H1 (cell line): ENCODE measurements around the gene LY6G6F. TPM values are rescaled to one million over a fixed set of nuclear protein-coding genes. Genes with fewer than 3 reads are reported as not detected.

ENCODE experiments used
- CTCF ChIA-PET: fragments of 300-600 bp; sonication (Branson Sonifier 250); formaldehyde crosslinking; loops from one replicate; lab custom pipeline; 2021; ENCODE audit not compliant: partially characterized antibody; lab: Charles Lee
- POLR2A ChIA-PET: fragments of 300-600 bp; sonication (Branson Sonifier 250); formaldehyde crosslinking; loops from one replicate; lab custom pipeline; 2021; ENCODE audit warnings: inconsistent platforms; ENCODE audit not compliant: partially characterized antibody; lab: Charles Lee
- DNase-seq, 2 experiments: peaks; one replicate each; pipeline versions ENCODE4 v3.0.0 to v3.0.0-alpha.2; 2010 to 2022; ENCODE audit warnings: low spot score in 2 of 2, low read depth in 1 of 2, mixed read lengths in 1 of 2
- FAIRE-seq: peaks from 2 replicates; lab custom pipeline; 2011; peaks lifted over from hg19 to GRCh38; lab: Jason Lieb, UNC
- H2AFZ ChIP-seq: 2 replicates; pipeline ENCODE4 v1.8.1; 2012; ENCODE audit warnings: low read length, inconsistent platforms
- H2AK5ac ChIP-seq: 2 replicates; pipeline ENCODE4 v1.6.1; 2013; ENCODE audit warnings: low read depth, low read length
- H2BK120ac ChIP-seq: replicated peaks from 2 replicates; pipeline ENCODE3; 2013; ENCODE audit warnings: low read depth, low read length, inconsistent platforms
- H2BK12ac ChIP-seq: 2 replicates; pipeline ENCODE4 v1.6.1; 2013; ENCODE audit warnings: low read depth, low read length
- H2BK15ac ChIP-seq: 2 replicates; pipeline ENCODE4 v1.6.1; 2013; ENCODE audit warnings: low read length
- H2BK20ac ChIP-seq: 2 replicates; pipeline ENCODE4 v1.6.1; 2013; ENCODE audit warnings: low read length
- H2BK5ac ChIP-seq: 2 replicates; pipeline ENCODE4 v1.6.1; 2013; ENCODE audit warnings: low read depth, low read length
- H3K14ac ChIP-seq: 2 replicates; pipeline ENCODE4 v1.6.1; 2013; ENCODE audit warnings: inconsistent platforms; ENCODE audit not compliant: insufficient read length
- H3K18ac ChIP-seq: 2 replicates; pipeline ENCODE4 v1.6.1; 2013; ENCODE audit warnings: low read length; ENCODE audit errors: extremely low read depth
- H3K23ac ChIP-seq: 2 replicates; pipeline ENCODE4 v1.6.1; 2013; ENCODE audit warnings: inconsistent platforms; ENCODE audit not compliant: insufficient read length
- H3K23me2 ChIP-seq: 2 replicates; pipeline ENCODE4 v1.6.1; 2013; ENCODE audit warnings: low read depth, low read length
- H3K27ac ChIP-seq: 2 replicates; pipeline ENCODE4 v1.6.1; 2011; ENCODE audit warnings: low read depth, low read length, inconsistent platforms
- H3K27me3 ChIP-seq, 4 experiments: replicated peaks in 1 of 4; 1 replicate in 1 of 4; 2 replicates in 3 of 4; pipeline versions ENCODE4 v1.6.1 to v1.8.1; 2011 to 2013; ENCODE audit warnings: low read length in 3 of 4, mild to moderate bottlenecking in 3 of 4, inconsistent platforms in 2 of 4, mixed read lengths in 2 of 4, moderate library complexity in 1 of 4; ENCODE audit not compliant: control insufficient read depth in 3 of 4, insufficient read depth in 3 of 4; ENCODE audit errors: extremely low read depth in 1 of 4
- H3K36me3 ChIP-seq, 4 experiments: 2 replicates each; pipeline versions ENCODE4 v1.6.1 to v1.8.1; 2011 to 2013; ENCODE audit warnings: mild to moderate bottlenecking in 4 of 4, low read length in 3 of 4, moderate library complexity in 2 of 4, control low read depth in 1 of 4, inconsistent platforms in 1 of 4; ENCODE audit not compliant: insufficient read depth in 4 of 4, control insufficient read depth in 2 of 4
- H3K4ac ChIP-seq: replicated peaks from 2 replicates; pipeline ENCODE3; 2013; ENCODE audit warnings: low read length, low read depth, mixed read lengths, inconsistent platforms; ENCODE audit not compliant: insufficient read length
- H3K4me1 ChIP-seq, 4 experiments: replicated peaks in 1 of 4; 1 replicate in 1 of 4; 2 replicates in 3 of 4; pipeline versions ENCODE4 v1.6.1 to v1.8.1; 2011 to 2013; ENCODE audit warnings: low read length in 3 of 4, inconsistent platforms in 2 of 4, mixed read lengths in 1 of 4; ENCODE audit not compliant: insufficient read depth in 4 of 4, control insufficient read depth in 3 of 4
- H3K4me2 ChIP-seq, 2 experiments: 2 replicates each; pipeline versions ENCODE4 v1.6.1 to v1.8.1; 2011 to 2013; ENCODE audit warnings: low read depth in 2 of 2, low read length in 2 of 2, control low read depth in 1 of 2, inconsistent platforms in 1 of 2, mild to moderate bottlenecking in 1 of 2; ENCODE audit not compliant: insufficient read depth in 1 of 2
- H3K4me3 ChIP-seq, 4 experiments: fragments of 200-600, 300-600 bp in 1 of 4; sonication (generic), shearing (Covaris generic), sonication (Bioruptor Twin) in 1 of 4; 2 replicates each; pipeline versions ENCODE4 v1.5.1 to v1.8.1; 2011 to 2016; ENCODE audit warnings: low read length in 4 of 4, low read depth in 3 of 4, control low read depth in 2 of 4, inconsistent platforms in 2 of 4, mild to moderate bottlenecking in 2 of 4, mixed read lengths in 1 of 4, moderate library complexity in 1 of 4; ENCODE audit not compliant: insufficient read depth in 2 of 4; ENCODE audit errors: extremely low read depth in 1 of 4
- H3K56ac ChIP-seq: replicated peaks from 2 replicates; pipeline ENCODE3; 2013; ENCODE audit warnings: low read depth, mild to moderate bottlenecking, mixed read lengths, low read length, inconsistent platforms; ENCODE audit not compliant: insufficient read length
- H3K79me1 ChIP-seq: 2 replicates; pipeline ENCODE4 v1.6.1; 2013; ENCODE audit warnings: low read depth, low read length, control low read depth
- H3K79me2 ChIP-seq, 2 experiments: 2 replicates each; pipeline versions ENCODE4 v1.6.1 to v1.8.1; 2012 to 2013; ENCODE audit warnings: low read length in 2 of 2, mild to moderate bottlenecking in 2 of 2, inconsistent platforms in 1 of 2; ENCODE audit not compliant: insufficient read depth in 2 of 2, control insufficient read depth in 1 of 2
- H3K9ac ChIP-seq, 4 experiments: replicated peaks in 1 of 4; 1 replicate in 1 of 4; 2 replicates in 3 of 4; pipeline versions ENCODE4 v1.6.1 to v1.8.1; 2011 to 2013; ENCODE audit warnings: low read depth in 3 of 4, low read length in 3 of 4, control low read depth in 2 of 4, mild to moderate bottlenecking in 2 of 4, moderate library complexity in 2 of 4, inconsistent platforms in 1 of 4; ENCODE audit errors: extremely low read depth in 1 of 4
- H3K9me3 ChIP-seq, 2 experiments: 2 replicates each; pipeline versions ENCODE4 v1.6.1 to v1.8.1; 2012 to 2013; ENCODE audit warnings: mild to moderate bottlenecking in 2 of 2, moderate library complexity in 2 of 2, control low read depth in 1 of 2, inconsistent platforms in 1 of 2, low read depth in 1 of 2, low read length in 1 of 2, mixed read lengths in 1 of 2; ENCODE audit not compliant: insufficient read depth in 2 of 2
- H4K20me1 ChIP-seq, 2 experiments: replicated peaks in 1 of 2; 2 replicates each; pipeline versions ENCODE3 to v1.8.1; 2011 to 2013; ENCODE audit warnings: inconsistent platforms in 2 of 2, low read length in 2 of 2, mild to moderate bottlenecking in 1 of 2; ENCODE audit not compliant: insufficient read depth in 2 of 2, control insufficient read depth in 1 of 2
- H4K5ac ChIP-seq: 2 replicates; pipeline ENCODE4 v1.6.1; 2013; ENCODE audit warnings: low read length, low read depth, mixed read lengths, inconsistent platforms; ENCODE audit not compliant: insufficient read length
- H4K8ac ChIP-seq: 2 replicates; pipeline ENCODE4 v1.8.0; 2013; ENCODE audit warnings: mild to moderate bottlenecking, moderate library complexity, low read length, inconsistent platforms; ENCODE audit not compliant: insufficient read depth; ENCODE audit errors: extremely low read depth
- H4K91ac ChIP-seq: replicated peaks from 2 replicates; pipeline ENCODE3; 2013; ENCODE audit warnings: low read length, mixed read lengths, inconsistent platforms; ENCODE audit not compliant: insufficient read length
- ASH2L ChIP-seq: fragments of 200-600, 300-600 bp; sonication (generic); IDR thresholded peaks from one replicate; pipeline ENCODE4 v1.7.1; 2017; ENCODE audit warnings: low read length
- CBX8 ChIP-seq: fragments of 300-800, 300-1000 bp; sonication (generic); IDR thresholded peaks from 2 replicates; pipeline ENCODE4 v1.7.1; 2016; ENCODE audit warnings: low read depth, low read length, borderline replicate concordance
- CTBP2 ChIP-seq: IDR thresholded peaks from 2 replicates; pipeline ENCODE4 v1.7.0; 2011; ENCODE audit warnings: borderline replicate concordance, mild to moderate bottlenecking, moderate library complexity, mixed read lengths, low read length; ENCODE audit not compliant: insufficient read depth, insufficient read length
- EP300 ChIP-seq, 2 experiments: IDR thresholded peaks; 1 replicate in 1 of 2; 2 replicates in 1 of 2; pipeline ENCODE4 v1.6.1; 2011 to 2012; ENCODE audit warnings: low read depth in 2 of 2, low read length in 2 of 2, mild to moderate bottlenecking in 2 of 2, borderline replicate concordance in 1 of 2, inconsistent platforms in 1 of 2, moderate library complexity in 1 of 2
- FOSL1 ChIP-seq: IDR thresholded peaks from 2 replicates; pipeline ENCODE4 v1.6.1; 2011; ENCODE audit warnings: mild to moderate bottlenecking, low read depth, low read length, moderate library complexity; ENCODE audit not compliant: insufficient read depth
- KDM1A ChIP-seq: fragments of 200-600, 300-600 bp; sonication (generic); IDR thresholded peaks from 2 replicates; pipeline ENCODE4 v1.7.1; 2016; ENCODE audit warnings: mild to moderate bottlenecking, low read length, borderline replicate concordance
- SIX5 ChIP-seq: IDR thresholded peaks from 2 replicates; pipeline ENCODE4 v1.6.1; 2011; ENCODE audit warnings: mild to moderate bottlenecking, low read depth, low read length
- SP4 ChIP-seq: IDR thresholded peaks from 2 replicates; pipeline ENCODE4 v1.6.1; 2012; ENCODE audit warnings: low read length, inconsistent platforms
- ZNF274 ChIP-seq: IDR thresholded peaks from 2 replicates; pipeline ENCODE4 v1.7.0; 2012; ENCODE audit warnings: low read length, borderline replicate concordance; ENCODE audit errors: extremely low read depth
- WGBS, 2 experiments: shearing (Covaris generic) in 1 of 2; methylation state at CpG; one replicate each; pipeline versions ENCODE4 v1.1.6 to v1.1.7; 2013 to 2015; ENCODE audit warnings: low lambda C conversion rate in 2 of 2, mixed read lengths in 2 of 2, inconsistent platforms in 1 of 2, low coverage in 1 of 2, missing lambda C conversion rate in 1 of 2; ENCODE audit not compliant: insufficient replicate concordance in 2 of 2, insufficient coverage in 1 of 2, insufficient read length in 1 of 2; ENCODE audit errors: extremely low coverage in 1 of 2, missing lambda C conversion rate in 1 of 2; 5-methylcytosine and 5-hydroxymethylcytosine counted together
- polyA plus RNA-seq, 7 experiments: library from polyadenylated mRNA; depleted of rRNA in 3 of 7; stranded (reverse) in 5 of 7; unstranded in 2 of 7; fragments of >200 nt in 5 of 7; fragments of 200-250 nt in 2 of 7; gene quantifications; 1 replicate in 5 of 7; 2 replicates in 1 of 7; 4 replicates in 1 of 7; pipeline versions ENCODE4 v1.2.1 to v1.2.3, GENCODE V29; 2011 to 2013; ENCODE audit warnings: missing spikeins in 2 of 7, mixed read lengths in 2 of 7
- total RNA-seq: library from RNA; stranded (reverse); fragmentation: NEBNext Ultra II Directional; extraction: Animal tissue kit (Norgen Biotek cat#: 25700); gene quantifications from 2 replicates; pipeline ENCODE4 v1.2.1, GENCODE V29; 2021
- TF ChIP-seq, protein P1 (sequence below): IDR thresholded peaks from 2 replicates; pipeline ENCODE4 v1.6.1; 2012; ENCODE audit warnings: inconsistent platforms

The LY6G6F gene
- total and polyA plus RNA-seq, 2 of the 8 experiments (the other 6 are each of a cell fraction or from before 2014, with no cell fraction given), result not detected

GRCh38 chr6:31715022-31715958, 8.6 kb downstream of the LY6G6F start, which contains the start of gene LY6G6D:
Gene LY6G6D (plus strand): TSS chr6:31715348. CDS start chr6:31715356, 8 bp downstream.
- Histone ChIP-seq H3K23me2 (peaks cover 3% of the 10 kb centered on the region; the same call in 1 of the 2 replicates), H3K4ac (peak within 1 kb of the TSS; percentile 19), H3K9me3 (no peaks in the 10 kb centered on the region), H3K27ac (0 out of 2 replicates have a peak within 1 kb of the TSS, but pooled peaks have one; percentile 0), H3K27me3 (no peaks in the 10 kb centered on the region; a peak in 1 of 7 replicates), H3K14ac (no peak within 1 kb of the TSS), H3K79me1 (no peaks in the 10 kb centered on the region), H3K79me2 (no peaks in the 10 kb centered on the region), H3K36me3 (no peaks in the 10 kb centered on the region), H3K9ac (no peak within 1 kb of the TSS), H4K5ac (peak within 1 kb of the TSS; percentile 38), H3K56ac (no peak within 1 kb of the TSS), H3K18ac (peak within 1 kb of the TSS; percentile 81), H2AFZ (peak within 1 kb of the TSS; percentile 94), H2AK5ac (no peak within 1 kb of the TSS), H2BK20ac (peak within 1 kb of the TSS; percentile 80; the same call in 1 of the 2 replicates), H3K23ac (no peak within 1 kb of the TSS), H2BK120ac (no peak within 1 kb of the TSS), H4K91ac (peak within 1 kb of the TSS; percentile 44), H3K4me3 (peak within 1 kb of the TSS in 1 of 4 experiments; percentile 15; a peak in 3 of 8 replicates), H2BK5ac (peak within 1 kb of the TSS; percentile 55; the same call in 1 of the 2 replicates), H2BK12ac (no peak within 1 kb of the TSS), H4K8ac (peak within 1 kb of the TSS; percentile 70; the same call in 1 of the 2 replicates), H2BK15ac (peak within 1 kb of the TSS; percentile 95; the same call in 1 of the 2 replicates), H3K4me2 (peak within 1 kb of the TSS; percentile 51 to 52; a peak in 3 of 4 replicates), H4K20me1 (no peaks in the 10 kb centered on the region), H3K4me1 (peaks cover 11 to 32% (median 27%) of the 10 kb centered on the region in 4 experiments)
- ChIA-PET CTCF (interaction anchor here (0.5 to 5.7 kb wide), 19 partner anchors 8 to 1840 kb away, joined by 3 to 39 read pairs (median 4); partner anchors contain the start of genes BAG6, C6orf47, DDAH2 and LSM2), POLR2A (interaction anchor here (0.5 to 4.7 kb wide), 16 partner anchors 9 to 158 kb away, joined by 3 to 36 read pairs (median 4); partner anchors contain the start of genes ABHD16A, C6orf47, CSNK2B and DDAH2)
- DNase-seq (no peak), FAIRE-seq (no peak)
- WGBS, 2 experiments, result 81% methylated on average over 15 of the region's 16 CpGs; no CpG with 5 or more reads in 1 of the 2 experiments
- TF ChIP-seq, protein P1, sequence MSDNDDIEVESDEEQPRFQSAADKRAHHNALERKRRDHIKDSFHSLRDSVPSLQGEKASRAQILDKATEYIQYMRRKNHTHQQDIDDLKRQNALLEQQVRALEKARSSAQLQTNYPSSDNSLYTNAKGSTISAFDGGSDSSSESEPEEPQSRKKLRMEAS, result no peak
- TF ChIP-seq EP300 (IDR thresholded peaks at IDR 0.05; ENCODE audit: borderline replicate concordance in 1 of 2, low read depth in 2 of 2, low read length in 2 of 2) (no peak), CBX8 (no peak), ZNF274 (no peak), CTBP2 (no peak), SP4 (no peak), ASH2L (no peak), KDM1A (no peak), FOSL1 (no peak), SIX5 (no peak)
